AG04449 (cell line): ENCODE measurements around the gene TGM6.

Experiments
- CTCF ChIA-PET: fragments of 350-600 bp; formaldehyde crosslinking; extraction: SDS; loops from one replicate; lab custom pipeline; 2021; ENCODE audit warnings: antibody characterized with exemption; lab: Yijun Ruan, JAX
- POLR2A ChIA-PET: fragments of 400-600, 350-600 bp; formaldehyde crosslinking; extraction: SDS; loops from one replicate; lab custom pipeline; 2020; ENCODE audit warnings: antibody characterized with exemption, inconsistent platforms; lab: Yijun Ruan, JAX
- DNase-seq: peaks from one replicate; pipeline ENCODE4 v3.0.0-alpha.2; 2010; ENCODE audit warnings: low read depth, low spot score
- H3K4me3 ChIP-seq: 2 replicates; pipeline ENCODE4 v1.5.1; 2011; ENCODE audit warnings: low read depth, mild to moderate bottlenecking, control low read depth, low read length
- TF ChIP-seq, protein P1 (sequence below): IDR thresholded peaks from one replicate; pipeline ENCODE4 v1.5.1; 2011; ENCODE audit warnings: mild to moderate bottlenecking, moderate library complexity, low read length, control low read depth, inconsistent platforms; ENCODE audit not compliant: insufficient read depth; ENCODE audit errors: missing control alignments

The TGM6 gene

DNA sequence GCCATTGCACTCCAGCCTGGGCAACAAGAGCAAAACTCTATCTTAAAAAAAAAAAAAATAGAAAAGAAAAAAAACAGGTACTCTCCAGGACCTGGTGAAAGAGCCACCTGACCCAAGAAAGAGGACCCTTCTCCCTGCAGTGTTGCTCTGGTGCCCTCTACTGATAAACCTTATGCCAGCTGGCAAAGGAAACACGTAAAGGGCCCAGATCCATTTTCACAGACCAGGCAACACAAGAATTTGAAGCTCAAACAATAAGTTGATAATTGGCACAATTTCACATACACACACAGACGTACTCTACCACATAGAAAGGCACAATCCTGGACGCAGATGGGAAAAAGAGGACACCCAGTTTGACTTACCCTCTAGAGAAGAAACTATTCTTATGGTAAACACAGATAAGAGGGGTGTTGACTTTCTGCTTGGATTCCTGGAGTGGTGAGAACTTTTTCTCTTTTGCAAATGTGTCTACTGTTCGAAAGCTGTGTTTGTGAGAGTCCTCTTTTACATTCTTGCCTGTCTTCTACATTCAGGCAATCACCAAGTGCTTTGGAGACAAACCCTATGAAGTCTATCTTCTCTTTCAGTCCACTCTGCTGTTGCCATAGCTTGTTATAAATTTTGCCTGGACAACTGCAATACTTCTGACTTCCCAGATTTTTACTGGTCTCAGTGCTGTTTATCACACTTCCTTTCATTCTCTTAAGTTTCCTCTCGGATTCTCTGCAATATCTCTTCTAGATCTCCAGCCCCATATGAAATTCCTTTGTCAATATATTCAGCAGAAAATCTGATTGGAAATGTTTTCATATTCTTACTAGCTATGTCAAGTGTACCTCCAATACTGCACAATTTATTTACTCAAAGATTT, 96.3 kb downstream of the TGM6 start:
- no peak for DNase-seq
- no peak overlapping the region for H3K4me3 ChIP-seq
- TF ChIP-seq, protein P1, sequence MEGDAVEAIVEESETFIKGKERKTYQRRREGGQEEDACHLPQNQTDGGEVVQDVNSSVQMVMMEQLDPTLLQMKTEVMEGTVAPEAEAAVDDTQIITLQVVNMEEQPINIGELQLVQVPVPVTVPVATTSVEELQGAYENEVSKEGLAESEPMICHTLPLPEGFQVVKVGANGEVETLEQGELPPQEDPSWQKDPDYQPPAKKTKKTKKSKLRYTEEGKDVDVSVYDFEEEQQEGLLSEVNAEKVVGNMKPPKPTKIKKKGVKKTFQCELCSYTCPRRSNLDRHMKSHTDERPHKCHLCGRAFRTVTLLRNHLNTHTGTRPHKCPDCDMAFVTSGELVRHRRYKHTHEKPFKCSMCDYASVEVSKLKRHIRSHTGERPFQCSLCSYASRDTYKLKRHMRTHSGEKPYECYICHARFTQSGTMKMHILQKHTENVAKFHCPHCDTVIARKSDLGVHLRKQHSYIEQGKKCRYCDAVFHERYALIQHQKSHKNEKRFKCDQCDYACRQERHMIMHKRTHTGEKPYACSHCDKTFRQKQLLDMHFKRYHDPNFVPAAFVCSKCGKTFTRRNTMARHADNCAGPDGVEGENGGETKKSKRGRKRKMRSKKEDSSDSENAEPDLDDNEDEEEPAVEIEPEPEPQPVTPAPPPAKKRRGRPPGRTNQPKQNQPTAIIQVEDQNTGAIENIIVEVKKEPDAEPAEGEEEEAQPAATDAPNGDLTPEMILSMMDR, result no peak
- POLR2A ChIA-PET, result no interaction called here
- CTCF ChIA-PET, result interaction anchor here (0.6 to 2.3 kb wide), 4 partner anchors 18 to 45 kb away, joined by 3 to 11 read pairs (median 5); no protein-coding TSS in a partner anchor

DNA sequence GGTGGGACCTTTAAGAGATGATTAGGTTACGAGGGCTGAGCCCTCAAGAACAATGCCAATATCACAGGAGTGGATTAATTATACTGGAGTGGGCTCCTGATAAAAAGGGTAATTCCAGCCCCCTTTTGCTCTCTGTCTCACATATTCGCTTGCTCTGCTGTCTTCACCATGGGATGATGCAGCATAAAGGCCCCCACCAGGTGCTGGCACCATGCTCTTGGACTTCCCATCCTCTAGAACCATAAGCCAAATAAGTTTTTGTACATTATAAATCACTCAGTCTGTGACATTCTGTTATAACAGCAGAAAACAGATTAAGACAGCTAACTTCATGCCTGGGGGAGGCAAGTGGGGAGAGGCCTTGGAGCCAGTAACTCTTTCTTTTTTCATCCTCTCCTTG, 99.7 kb downstream of the TGM6 start:
- TF ChIP-seq, protein P1, result no peak
- ChIA-PET CTCF (no interaction called here), POLR2A (no interaction called here)
- no peak for DNase-seq
- no peak overlapping the region for H3K4me3 ChIP-seq
